Natural killer cell (primary cell): ENCODE data around the gene CCDC73. TPM values are rescaled to one million over a fixed set of nuclear protein-coding genes. Genes with fewer than 3 reads are reported as not detected.
A peak's percentile ranks its signal among the peaks of the same experiment; 100 is the strongest.

Source experiments
- ATAC-seq, 3 donors: fragments of 150-1000 bp in 2 of 3; fragments of 200-7000 bp in 1 of 3; cut with Tn5 transposase; 1 replicate in 1 of 3; 2 replicates in 2 of 3; pipeline ENCODE4 v1.10.0; 2021; ENCODE audit warnings: mild to moderate bottlenecking in 2 of 3, moderate library complexity in 2 of 3
- DNase-seq, 2 donors: peaks; one replicate each; pipeline versions ENCODE4 v3.0.0 to v3.0.0-alpha.2; 2013 to 2021; ENCODE audit warnings: mixed read lengths in 1 of 2
- H3K27ac ChIP-seq: one replicate; pipeline ENCODE4 v1.5.1; 2013; ENCODE audit warnings: mild to moderate bottlenecking, low read length
- H3K27me3 ChIP-seq: one replicate; pipeline ENCODE4 v1.6.1; 2013; ENCODE audit warnings: low read length; ENCODE audit not compliant: control insufficient read depth, insufficient read depth
- H3K36me3 ChIP-seq: one replicate; pipeline ENCODE4 v1.6.1; 2013; ENCODE audit warnings: low read length; ENCODE audit not compliant: control insufficient read depth, insufficient read depth
- H3K4me1 ChIP-seq: one replicate; pipeline ENCODE4 v1.6.1; 2013; ENCODE audit warnings: low read length; ENCODE audit not compliant: control insufficient read depth, insufficient read depth
- H3K4me3 ChIP-seq: one replicate; pipeline ENCODE4 v1.5.1; 2013; ENCODE audit warnings: low read length
- H3K9me3 ChIP-seq: one replicate; pipeline ENCODE4 v1.6.1; 2013; ENCODE audit warnings: low read length; ENCODE audit not compliant: control insufficient read depth, insufficient read depth
- H3K27ac Mint-ChIP-seq, 2 donors: one replicate each; pipeline ENCODE4 v1.8.0; 2022; ENCODE audit warnings: mild to moderate bottlenecking in 2 of 2, mixed read lengths in 2 of 2, moderate library complexity in 1 of 2
- H3K27me3 Mint-ChIP-seq, 2 donors: one replicate each; pipeline ENCODE4 v1.8.0; 2022; ENCODE audit warnings: low read depth in 2 of 2, mixed read lengths in 2 of 2
- H3K36me3 Mint-ChIP-seq: one replicate; pipeline ENCODE4 v1.8.0; 2022; ENCODE audit warnings: mixed read lengths
- H3K4me1 Mint-ChIP-seq, 2 donors: one replicate each; pipeline ENCODE4 v1.8.0; 2022; ENCODE audit warnings: mixed read lengths in 2 of 2
- H3K4me3 Mint-ChIP-seq: one replicate; pipeline ENCODE4 v1.8.0; 2022; ENCODE audit warnings: mild to moderate bottlenecking, moderate library complexity, mixed read lengths
- H3K9me3 Mint-ChIP-seq, 2 donors: one replicate each; pipeline ENCODE4 v1.8.0; 2022; ENCODE audit warnings: mixed read lengths in 2 of 2
- WGBS: methylation state at CpG from one replicate; pipeline ENCODE4 v1.1.7; 2013; ENCODE audit warnings: missing lambda C conversion rate; ENCODE audit not compliant: insufficient coverage; 5-methylcytosine and 5-hydroxymethylcytosine counted together
- intact Hi-C: fragments of 100-400 bp; cut with micrococcal nuclease; formaldehyde crosslinking; loops from one replicate; pipeline ENCODE4 v1.14.2; 2022
- total RNA-seq, 4 donors: library from RNA; stranded (reverse); fragments of 120-200 nt in 1 of 4; gene quantifications; one replicate each; pipeline versions ENCODE4 v1.2.3 to v1.2.4, GENCODE V29; 2013 to 2022
- TF ChIP-seq, protein P1 (sequence below): fragments of 200-600 bp; IDR thresholded peaks from one replicate; pipeline ENCODE4 v1.8.0; 2022; ENCODE audit warnings: antibody characterized with exemption

Gene CCDC73
- total RNA-seq, 3 donors from 2014 or later (not counting 1 experiment from before 2014, with no cell fraction given), result not detected

DNA sequence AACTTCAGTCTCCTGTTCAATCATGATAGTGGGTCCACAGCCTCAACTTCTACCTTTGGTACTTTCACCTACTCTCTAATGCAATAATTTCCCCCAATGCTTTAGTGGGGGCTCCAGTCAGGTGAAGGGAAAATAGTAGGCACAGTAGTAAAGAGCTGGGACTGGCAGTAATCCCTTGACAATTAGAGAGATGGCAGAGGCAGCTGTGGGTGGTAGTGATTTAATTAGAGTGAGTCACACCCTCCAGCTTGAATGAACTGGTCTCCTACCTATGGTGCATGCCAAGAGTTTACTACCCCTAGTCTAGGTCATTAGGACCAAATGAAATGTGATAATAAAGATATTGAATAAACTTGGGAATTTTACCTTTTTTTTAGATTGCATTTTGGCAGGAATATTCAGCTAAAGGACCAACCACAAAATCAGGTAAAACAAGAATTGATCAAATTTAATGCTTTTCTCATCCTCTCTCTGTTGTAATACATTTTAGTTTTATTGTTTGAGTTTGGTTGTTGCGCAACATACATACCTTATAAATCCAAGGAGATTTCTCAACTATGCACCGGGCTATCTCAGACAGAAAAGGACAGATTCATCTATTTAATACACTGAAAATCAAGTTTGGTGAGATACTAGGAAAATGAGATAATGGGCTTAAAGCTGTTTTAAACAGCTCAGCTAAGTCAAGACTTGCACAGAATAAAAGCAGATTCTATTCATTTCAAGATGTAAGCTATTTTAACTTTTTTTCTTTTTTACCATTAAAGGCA lies 44.2 kb upstream of the CCDC73 start:
- no peak overlapping the region for H3K4me3 Mint-ChIP-seq
- H3K36me3 Mint-ChIP-seq, result no peaks in the 10 kb centered on the region
- Histone ChIP-seq H3K9me3 (no peaks in the 10 kb centered on the region), H3K27ac (no peak overlapping the region), H3K4me3 (no peak overlapping the region), H3K4me1 (no peaks in the 10 kb centered on the region), H3K36me3 (no peaks in the 10 kb centered on the region), H3K27me3 (no peaks in the 10 kb centered on the region)
- ATAC-seq (no peak), DNase-seq (no peak)
- no CpG with 5 or more reads among the region's 2 CpGs for WGBS
- no peaks in the 10 kb centered on the region for H3K4me1 Mint-ChIP-seq
- TF ChIP-seq, protein P1, sequence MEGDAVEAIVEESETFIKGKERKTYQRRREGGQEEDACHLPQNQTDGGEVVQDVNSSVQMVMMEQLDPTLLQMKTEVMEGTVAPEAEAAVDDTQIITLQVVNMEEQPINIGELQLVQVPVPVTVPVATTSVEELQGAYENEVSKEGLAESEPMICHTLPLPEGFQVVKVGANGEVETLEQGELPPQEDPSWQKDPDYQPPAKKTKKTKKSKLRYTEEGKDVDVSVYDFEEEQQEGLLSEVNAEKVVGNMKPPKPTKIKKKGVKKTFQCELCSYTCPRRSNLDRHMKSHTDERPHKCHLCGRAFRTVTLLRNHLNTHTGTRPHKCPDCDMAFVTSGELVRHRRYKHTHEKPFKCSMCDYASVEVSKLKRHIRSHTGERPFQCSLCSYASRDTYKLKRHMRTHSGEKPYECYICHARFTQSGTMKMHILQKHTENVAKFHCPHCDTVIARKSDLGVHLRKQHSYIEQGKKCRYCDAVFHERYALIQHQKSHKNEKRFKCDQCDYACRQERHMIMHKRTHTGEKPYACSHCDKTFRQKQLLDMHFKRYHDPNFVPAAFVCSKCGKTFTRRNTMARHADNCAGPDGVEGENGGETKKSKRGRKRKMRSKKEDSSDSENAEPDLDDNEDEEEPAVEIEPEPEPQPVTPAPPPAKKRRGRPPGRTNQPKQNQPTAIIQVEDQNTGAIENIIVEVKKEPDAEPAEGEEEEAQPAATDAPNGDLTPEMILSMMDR, result no peak
- no peaks in the 10 kb centered on the region for H3K9me3 Mint-ChIP-seq
- no peak overlapping the region for H3K27ac Mint-ChIP-seq
- no peaks in the 10 kb centered on the region for H3K27me3 Mint-ChIP-seq
- intact Hi-C loops, result no loop called here

DNA sequence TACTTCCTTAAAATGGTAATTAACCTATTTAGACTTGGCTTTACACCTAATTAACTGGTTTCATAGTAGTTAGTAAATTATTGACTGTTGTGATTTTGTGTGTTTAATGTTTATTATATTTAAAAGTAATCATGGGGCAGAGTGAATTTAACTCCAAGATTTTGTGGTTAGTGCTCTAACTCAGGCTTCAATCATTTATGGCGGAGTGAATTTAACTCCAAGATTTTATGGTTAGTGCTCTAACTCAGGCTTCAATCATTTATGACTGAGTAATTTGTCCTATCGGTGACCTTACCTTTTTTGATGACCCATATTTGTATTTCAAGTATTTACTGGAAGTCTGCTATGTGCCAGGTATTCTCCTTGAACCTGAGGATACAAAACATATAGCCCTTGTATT lies 42.5 kb upstream of the CCDC73 start:
- H3K4me1 Mint-ChIP-seq, result no peaks in the 10 kb centered on the region
- intact Hi-C loops, result no loop called here
- Histone ChIP-seq H3K9me3 (no peaks in the 10 kb centered on the region), H3K36me3 (no peaks in the 10 kb centered on the region), H3K4me3 (no peak overlapping the region), H3K4me1 (no peaks in the 10 kb centered on the region), H3K27ac (no peak overlapping the region), H3K27me3 (no peaks in the 10 kb centered on the region)
- WGBS, result 100% methylated on average over 2 of the region's 2 CpGs
- no peaks in the 10 kb centered on the region for H3K27me3 Mint-ChIP-seq
- DNase-seq (no peak), ATAC-seq (no peak)
- H3K36me3 Mint-ChIP-seq, result no peaks in the 10 kb centered on the region
- no peaks in the 10 kb centered on the region for H3K9me3 Mint-ChIP-seq
- no peak overlapping the region for H3K4me3 Mint-ChIP-seq
- TF ChIP-seq, protein P1, result no peak
- H3K27ac Mint-ChIP-seq, result no peak overlapping the region

DNA sequence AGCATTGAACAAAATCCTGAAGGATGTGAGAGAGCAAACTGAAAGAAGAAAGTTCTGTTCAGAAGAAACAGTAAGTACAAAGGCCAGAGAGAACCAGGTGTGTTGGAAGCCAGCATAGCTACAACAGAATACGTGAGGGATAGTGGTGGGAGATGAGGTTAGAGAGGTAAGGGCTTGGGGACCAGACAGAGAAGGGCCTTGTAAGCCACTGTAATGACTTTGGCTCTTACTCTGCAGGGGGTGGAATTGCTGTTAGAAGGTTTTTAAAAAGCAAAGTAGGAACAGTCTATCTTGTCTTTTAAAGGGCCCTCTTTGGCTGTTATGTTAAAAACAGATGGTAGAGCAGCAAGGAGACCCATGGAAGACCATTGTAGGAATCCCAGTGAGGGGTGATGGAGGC lies 39.5 kb upstream of the CCDC73 start:
- Mint-ChIP-seq H3K27me3 (peaks cover 10 to 12% of the 10 kb centered on the region in 2 donors), H3K9me3 (no peaks in the 10 kb centered on the region), H3K4me1 (peaks cover 6 to 12% of the 10 kb centered on the region in 2 donors), H3K36me3 (no peaks in the 10 kb centered on the region), H3K4me3 (no peak overlapping the region), H3K27ac (no peak overlapping the region)
- Histone ChIP-seq H3K27me3 (no peaks in the 10 kb centered on the region), H3K36me3 (no peaks in the 10 kb centered on the region), H3K4me1 (peaks cover 11% of the 10 kb centered on the region), H3K4me3 (no peak overlapping the region), H3K9me3 (no peaks in the 10 kb centered on the region), H3K27ac (no peak overlapping the region)
- intact Hi-C loops, result no loop called here
- no peak for ATAC-seq
- TF ChIP-seq, protein P1, result no peak
- WGBS, result 82% methylated on average over 1 of the region's 1 CpG
- no peak for DNase-seq

DNA sequence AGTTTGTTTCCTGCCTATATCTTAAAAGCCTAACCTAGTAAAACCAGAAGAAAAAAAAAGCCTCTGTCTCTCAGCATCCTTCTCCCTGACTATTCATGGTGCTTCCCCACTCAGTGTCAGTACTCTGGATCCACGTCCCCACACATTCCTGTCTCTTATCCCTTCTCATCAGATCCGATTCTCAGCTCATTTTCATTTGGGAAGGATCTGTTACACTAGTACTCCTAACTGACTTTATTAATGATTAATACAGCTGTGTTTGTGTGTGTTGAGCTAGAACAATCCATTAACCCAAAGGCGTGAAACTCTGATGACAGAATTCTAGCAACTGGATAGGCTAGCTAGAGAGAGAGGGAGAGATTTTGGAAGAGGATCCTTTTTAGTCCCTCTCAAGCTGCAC lies 36.8 kb upstream of the CCDC73 start:
- Histone ChIP-seq H3K9me3 (no peaks in the 10 kb centered on the region), H3K4me3 (no peak overlapping the region), H3K27me3 (no peaks in the 10 kb centered on the region), H3K4me1 (peaks cover 11% of the 10 kb centered on the region), H3K27ac (no peak overlapping the region), H3K36me3 (no peaks in the 10 kb centered on the region)
- H3K27me3 Mint-ChIP-seq, result peaks cover 12% of the 10 kb centered on the region in 2 donors
- no peak overlapping the region for H3K27ac Mint-ChIP-seq
- DNase-seq (no peak), ATAC-seq (no peak)
- H3K36me3 Mint-ChIP-seq, result no peaks in the 10 kb centered on the region
- TF ChIP-seq, protein P1, result no peak
- H3K4me1 Mint-ChIP-seq, result peaks cover 7 to 13% of the 10 kb centered on the region in 2 donors
- no peaks in the 10 kb centered on the region for H3K9me3 Mint-ChIP-seq
- WGBS, result 92% methylated on average over 3 of the region's 3 CpGs
- peak overlapping the region; percentile 35 for H3K4me3 Mint-ChIP-seq
- intact Hi-C loops, result no loop called here
